GM18907 (cell line): Measurements from ENCODE around the gene NRXN3.
A peak's percentile ranks its signal among the peaks of the same experiment; 100 is the strongest.

Source experiments
- ATAC-seq: cut with Tn5 transposase; IDR thresholded peaks from one replicate; pipeline ENCODE4 v1.9.1; 2021; ENCODE audit warnings: mild to moderate bottlenecking, moderate library complexity; ENCODE audit not compliant: unreplicated experiment

The NRXN3 gene

DNA sequence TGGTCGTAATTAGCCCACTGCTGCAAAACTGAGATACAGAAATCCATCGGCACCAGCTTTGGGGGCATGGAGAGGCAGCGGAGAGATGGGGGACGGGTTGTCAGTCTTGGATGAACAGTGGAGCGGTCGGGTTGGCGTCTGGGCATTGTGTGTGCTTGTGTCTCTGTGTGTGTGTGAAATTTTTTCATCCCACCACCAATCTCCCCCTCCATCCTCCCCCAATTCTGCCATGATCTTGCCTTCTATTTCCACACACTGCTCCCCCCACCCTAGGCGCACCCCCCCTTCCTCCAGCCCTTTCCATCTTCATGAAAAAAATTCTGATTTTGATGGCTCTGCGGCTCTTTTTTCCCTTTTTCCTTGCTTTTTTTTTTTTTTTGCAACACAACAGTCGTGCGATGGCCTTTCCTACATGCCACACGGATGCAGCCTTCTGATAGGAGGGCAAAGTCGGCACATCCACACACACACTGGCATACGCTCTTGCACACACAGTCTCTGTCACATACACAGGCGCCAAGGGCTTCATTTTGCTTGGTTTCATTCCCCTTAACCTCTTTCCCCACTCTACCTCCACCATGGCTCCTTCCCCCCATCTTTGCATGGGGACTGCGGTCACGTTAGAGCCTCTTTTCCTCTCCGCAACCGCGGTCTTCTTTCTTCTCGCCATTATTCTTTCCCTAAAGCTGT, 3.3 kb downstream of the NRXN3 start:
- ATAC-seq: no peak

DNA sequence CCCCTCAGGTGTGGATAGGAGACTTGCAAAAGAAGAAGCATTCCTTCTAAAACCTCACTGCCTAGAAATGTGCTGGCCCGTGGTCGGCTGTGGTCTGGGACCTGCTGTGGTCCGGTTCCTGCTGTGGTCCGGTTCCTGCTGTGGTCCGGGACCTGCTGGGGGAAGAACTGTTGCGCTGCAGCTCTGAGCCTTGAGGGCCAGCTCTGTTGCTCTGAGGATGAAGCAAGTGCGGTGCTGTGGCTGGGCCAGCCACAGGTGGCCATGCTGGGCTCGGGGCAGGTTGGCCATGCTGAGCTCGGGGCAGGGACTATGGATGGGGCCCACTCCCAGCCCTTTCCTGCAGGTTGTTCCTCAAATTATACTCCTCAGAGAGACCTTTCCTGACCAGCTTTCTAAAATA, 5.2 kb downstream of the NRXN3 start:
- ATAC-seq: no peak

DNA sequence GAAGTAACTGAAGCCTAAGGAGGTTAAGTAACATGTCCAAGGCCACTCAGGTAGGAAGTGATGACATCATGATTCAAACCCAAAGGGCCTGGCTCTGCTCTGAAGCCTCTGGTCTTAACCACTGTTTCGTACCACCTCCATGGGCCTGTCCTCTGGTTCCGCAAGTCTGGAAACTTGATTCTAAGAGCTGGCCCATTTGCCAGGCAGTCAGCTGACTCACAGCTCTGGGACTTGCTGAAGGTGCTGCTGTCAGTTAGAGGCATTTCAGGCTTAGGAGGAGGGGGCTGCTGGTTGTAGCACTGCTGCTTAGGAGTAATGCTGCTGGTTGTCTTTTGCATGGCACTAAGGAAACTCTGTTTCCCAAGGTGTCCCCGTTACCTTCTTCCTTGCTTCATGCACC, 7.9 kb downstream of the NRXN3 start:
- ATAC-seq: no peak

DNA sequence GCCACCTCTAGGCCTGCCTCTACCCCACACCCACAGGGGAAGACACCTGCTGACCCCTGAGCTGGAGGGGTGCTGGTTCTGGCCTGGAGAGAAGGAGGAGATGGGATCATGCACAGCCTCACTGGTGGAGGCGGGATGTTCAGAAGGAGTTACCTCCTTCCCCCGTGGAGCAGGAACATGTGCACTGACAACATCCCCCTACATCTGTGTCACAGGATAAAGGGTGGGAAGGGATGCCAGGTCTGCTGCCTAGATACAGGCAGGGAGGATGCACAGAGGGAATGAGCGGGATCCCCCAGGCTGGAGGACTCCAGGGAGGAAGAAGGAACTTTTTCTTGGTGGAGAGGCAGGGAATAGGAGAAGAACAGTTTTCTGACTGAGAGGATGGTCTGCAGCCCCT, 8.8 kb downstream of the NRXN3 start:
- ATAC-seq: no peak

DNA sequence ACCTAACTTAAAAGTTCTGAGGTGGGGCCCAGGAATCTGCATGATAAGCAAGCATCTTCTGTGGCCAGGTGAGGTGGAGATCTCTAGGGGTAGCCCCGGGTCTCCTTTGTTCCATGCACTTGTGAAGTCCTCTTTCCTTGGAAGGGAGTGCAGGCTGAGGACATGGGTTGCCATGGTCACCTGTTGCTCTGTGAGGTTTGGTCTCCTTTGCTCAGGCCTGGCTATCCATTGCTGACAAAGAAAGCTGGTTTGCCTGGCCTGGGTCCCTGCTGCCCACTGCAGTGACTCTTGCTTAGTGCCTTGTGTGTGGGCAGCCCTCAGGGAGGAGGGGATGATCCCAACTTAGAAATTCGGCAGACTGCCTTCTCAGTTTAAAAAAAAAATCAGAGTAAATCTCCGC, 11.1 kb downstream of the NRXN3 start:
- no peak for ATAC-seq

DNA sequence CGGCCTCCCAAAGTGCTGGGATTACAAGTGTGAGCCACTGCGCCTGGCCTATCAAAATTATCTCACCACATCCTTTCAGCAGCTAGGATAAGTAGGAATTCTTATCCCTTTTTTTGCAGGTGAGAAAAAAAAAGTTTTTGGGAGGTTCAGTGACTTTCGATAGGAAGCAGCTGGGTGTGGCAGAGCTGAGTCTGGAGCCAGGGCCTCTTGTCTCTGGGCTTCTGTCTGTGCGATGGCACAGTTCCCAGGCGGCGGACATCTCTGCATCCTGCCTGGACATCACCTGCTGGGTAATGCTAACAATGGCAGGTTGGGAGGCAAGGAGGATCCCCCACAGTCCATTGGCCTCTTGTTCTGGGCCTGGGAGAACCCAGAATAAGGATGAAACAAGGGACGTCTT, 12.5 kb downstream of the NRXN3 start:
- no peak for ATAC-seq

GRCh38 chr14:78184157-78184556, 14.0 kb downstream of the NRXN3 start:
- ATAC-seq: no peak

GRCh38 chr14:78186277-78186676, 16.1 kb downstream of the NRXN3 start:
- no peak for ATAC-seq

- ATAC-seq: no peak
Measured at GRCh38 chr14:78188882-78189281, 18.7 kb downstream of the NRXN3 start.

- no peak for ATAC-seq
Measured at GRCh38 chr14:78195431-78195830, 25.3 kb downstream of the NRXN3 start.

DNA sequence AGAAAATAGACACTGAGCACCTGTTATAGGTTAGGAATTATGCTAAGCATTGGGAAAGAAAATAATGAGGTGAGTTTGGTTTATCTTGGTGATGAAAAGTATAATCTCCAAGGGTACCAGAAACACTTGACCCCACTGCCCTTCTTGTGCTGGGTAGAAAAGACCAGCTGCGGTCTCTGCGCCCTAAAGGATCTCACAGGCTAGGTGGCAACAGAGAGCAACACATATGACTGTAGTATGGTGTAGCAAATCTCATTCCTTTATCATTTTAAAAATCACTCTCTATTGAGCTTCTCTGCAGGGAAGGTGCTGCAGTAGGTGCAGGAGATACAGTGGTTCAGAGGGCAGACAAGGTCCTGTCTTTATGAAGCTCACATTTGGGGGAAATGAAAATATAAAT, 26.1 kb downstream of the NRXN3 start:
- ATAC-seq: no peak

DNA sequence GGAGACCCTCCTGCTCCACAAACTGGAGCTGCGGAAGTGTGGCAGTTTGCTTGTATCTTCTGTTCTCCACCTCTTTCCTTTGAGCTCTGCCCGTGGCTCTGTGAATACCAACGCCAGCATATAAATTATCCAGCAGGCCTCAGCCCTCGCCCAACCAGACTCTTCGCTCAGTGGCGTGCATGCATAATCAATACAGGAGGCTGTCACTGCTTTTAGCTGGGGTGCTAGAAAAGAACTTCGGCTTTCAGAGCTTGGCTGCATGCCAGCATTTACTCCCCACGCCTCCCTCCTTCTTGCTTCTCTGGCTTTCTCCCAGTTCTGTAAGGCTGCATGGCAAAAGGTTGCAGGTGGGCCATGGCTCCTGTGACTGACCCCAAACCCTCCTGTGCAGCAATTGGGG, 26.9 kb downstream of the NRXN3 start:
- no peak for ATAC-seq

GRCh38 chr14:78202163-78202562, 32.0 kb downstream of the NRXN3 start:
- ATAC-seq: peak; percentile 57

GRCh38 chr14:78202976-78203375, 32.8 kb downstream of the NRXN3 start:
- ATAC-seq: no peak

DNA sequence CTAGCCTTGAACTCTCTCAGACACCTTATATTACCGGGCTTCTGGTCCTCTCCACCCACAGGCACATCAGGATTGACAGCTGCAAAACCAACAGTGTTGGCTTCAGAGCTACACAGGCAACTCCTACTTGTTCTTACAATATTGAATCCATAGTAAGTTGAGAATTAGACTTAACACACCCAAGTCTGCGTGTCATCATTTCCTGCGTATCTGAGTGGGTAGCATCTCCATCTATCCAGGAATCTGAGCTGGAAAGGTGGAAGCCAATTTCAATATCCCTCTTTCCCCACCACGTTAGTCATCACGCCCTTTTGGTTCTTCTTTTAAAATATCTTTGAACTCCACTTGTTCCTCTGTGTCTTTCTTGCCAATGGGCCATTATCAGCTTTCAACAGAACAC, 37.2 kb downstream of the NRXN3 start:
- ATAC-seq: no peak

- no peak for ATAC-seq
Measured at GRCh38 chr14:78220273-78220672, 50.1 kb downstream of the NRXN3 start.

DNA sequence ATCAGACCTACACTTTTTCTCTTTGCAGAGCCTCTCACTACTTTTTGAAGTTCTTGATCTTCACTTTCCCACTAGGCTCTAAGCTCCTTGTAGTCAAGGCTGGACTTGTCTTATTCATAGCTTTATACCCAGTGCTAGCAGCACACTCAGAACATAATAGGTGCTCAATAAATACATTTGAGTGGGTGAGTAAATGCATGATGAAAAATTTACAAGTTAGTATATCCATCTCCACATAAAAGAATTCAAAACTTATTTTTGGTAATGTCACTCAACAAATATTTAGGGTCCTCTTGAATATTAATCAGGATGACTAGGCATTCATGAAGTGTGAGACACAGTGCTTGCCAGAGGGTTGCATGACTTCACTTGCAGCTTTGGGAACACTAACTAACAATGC, 52.6 kb downstream of the NRXN3 start:
- ATAC-seq: no peak

DNA sequence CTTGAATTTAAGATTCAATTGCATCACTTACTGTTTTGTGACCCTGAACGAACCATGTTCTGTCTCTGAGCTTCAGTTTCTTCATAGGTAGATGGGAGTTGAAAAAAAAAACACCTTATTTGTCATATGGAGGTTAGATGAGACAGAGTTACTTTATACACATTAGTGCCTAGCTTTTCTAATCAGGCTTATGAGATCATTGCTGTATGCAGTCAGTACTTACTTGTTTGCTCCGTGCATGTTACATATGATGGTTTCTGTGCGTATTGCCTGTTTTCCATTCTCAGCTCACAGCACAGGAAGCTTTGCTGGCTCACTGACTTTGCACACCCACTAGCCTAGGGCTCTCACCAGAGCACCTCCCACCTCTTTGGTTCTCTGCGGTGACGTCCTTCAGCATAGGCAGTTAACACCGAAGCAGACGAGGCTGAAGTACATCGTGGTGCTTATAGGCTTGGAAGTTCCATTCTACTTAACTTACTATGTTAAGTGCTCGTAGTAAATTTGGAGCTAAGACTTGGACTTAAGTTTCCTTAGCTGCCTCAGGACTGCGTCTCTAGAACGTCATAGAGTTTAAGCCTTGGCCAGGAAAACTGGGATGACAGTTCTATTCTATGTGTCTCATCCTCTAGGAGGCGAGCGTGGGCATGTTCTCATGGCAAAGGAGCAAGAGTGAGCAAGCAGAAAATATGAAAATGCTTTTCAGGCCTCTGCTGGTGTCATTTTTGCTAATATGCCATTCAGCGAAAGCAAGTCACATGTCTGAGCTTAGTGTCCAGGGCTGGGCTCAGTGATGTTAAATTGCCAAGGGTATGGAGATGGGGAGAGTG, 57.3 kb downstream of the NRXN3 start:
- no peak for ATAC-seq

DNA sequence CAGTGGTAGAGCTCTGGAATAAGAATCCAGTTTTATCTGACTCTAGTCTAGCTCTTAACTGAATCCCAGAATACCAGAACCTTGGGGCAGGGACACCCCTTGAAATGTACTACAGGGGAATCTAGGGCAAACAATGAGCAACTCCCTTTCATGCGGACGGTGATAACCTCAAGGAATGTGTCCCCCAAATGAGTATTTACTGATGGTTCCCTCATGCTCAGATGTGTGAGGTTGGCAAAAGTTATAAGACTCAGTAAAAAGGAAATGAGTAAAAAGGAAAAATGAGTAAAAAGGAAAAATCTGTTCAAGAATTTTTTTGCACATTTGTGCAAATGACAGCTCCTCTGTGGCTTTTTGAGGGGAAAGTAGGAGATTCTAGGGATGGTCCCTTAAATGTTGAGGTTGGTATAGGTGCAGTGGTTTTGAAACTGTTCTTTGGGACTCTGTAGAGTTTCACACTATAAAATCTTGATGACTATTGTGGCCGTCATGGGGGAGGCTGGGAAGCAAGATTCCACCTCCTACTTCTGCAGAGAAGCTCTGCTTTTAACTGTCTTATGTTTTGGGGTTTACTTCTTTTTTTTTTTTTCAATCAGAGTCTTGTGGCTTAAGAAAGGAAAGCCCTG, 58.6 kb downstream of the NRXN3 start:
- ATAC-seq: no peak

DNA sequence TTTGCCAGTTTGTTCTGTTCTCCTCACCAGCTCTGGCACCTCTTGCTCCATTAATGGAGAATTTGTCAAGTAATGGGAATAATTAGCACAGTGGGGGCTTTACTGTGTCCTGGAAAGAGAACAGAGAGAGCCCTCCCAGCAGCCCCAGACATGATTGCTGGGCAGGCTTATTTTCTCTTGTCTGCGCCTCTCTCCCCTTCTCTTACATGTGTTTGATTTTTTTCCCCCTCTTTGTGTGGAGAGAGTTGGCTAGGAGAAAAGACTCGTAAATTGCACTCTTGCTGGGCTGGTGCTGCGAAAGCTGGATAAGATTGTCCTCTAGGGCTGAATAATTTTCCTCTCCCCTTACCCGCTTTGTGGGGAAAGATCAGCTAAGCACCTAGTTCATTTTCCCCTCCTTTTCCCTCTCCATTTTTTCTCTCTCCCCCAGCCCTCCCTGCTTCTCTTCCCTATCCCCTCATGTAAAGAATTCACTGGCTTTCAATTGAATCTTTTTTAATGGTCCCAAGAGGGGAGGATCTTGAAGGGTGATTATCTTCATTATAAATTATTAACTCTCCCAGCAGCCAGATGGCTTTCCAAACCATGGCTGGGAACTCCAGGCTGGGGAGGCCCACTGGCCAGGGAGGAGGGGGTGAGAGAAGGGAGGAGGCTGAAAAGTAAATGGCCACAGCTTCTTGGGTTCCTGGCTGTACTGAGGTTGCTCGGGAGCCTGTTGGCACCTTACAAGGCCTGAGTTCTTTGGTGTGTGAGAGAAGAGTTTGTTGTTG, 62.2 kb downstream of the NRXN3 start:
- no peak for ATAC-seq

- no peak for ATAC-seq
Measured at GRCh38 chr14:78238141-78238540, 68.0 kb downstream of the NRXN3 start.
